ENCODE results near the gene ZNF655. TPM values are rescaled to one million over a fixed set of nuclear protein-coding genes. Genes with fewer than 3 reads are reported as not detected.

ZNF655 gene
- total and polyA plus RNA-seq, 2 of the 8 experiments (the other 6 are each of a cell fraction or from before 2014, with no cell fraction given), result 27.1 to 37.8 TPM

DNA sequence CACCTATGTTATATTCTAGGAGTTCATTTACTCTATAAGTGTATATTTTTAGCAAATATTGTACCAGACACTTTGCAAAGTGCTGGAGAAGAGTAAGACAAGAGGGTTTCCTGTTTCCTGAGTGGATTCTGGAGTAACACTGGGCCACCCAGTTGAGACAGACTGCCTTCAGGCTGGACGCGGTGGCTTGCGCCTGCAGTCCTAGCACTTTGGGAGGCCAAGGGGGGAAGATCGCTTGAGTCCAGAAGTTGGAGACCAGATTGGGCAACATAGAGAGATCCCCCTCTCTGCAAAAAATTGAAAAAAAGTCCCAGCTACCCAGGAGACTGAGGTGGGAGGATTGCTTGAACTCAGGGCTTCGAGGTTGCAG, 57.5 kb downstream of the ZNF655 start (continued):
- no peak for TF ChIP-seq NRF1 (IDR thresholded peaks at IDR 0.05; ENCODE audit: low read depth, low read length)
- TF ChIP-seq BRCA1 (IDR thresholded peaks at IDR 0.05; ENCODE audit: low read depth, low read length), result no peak
- no peak for TF ChIP-seq RBBP5 (IDR thresholded peaks at IDR 0.05; ENCODE audit: borderline replicate concordance, low read depth, low read length)
- TF ChIP-seq TAF1 (IDR thresholded peaks at IDR 0.05; ENCODE audit: low read depth, low read length), result no peak

All from H1 (cell line).